ENCODE data around the gene PPP4R4. TPM values are rescaled to one million over a fixed set of nuclear protein-coding genes. Genes with fewer than 3 reads are reported as not detected.

Gene PPP4R4
- total and polyA plus RNA-seq, 2 donors from 2014 or later = 0.47 TPM; not detected in 1

DNA sequence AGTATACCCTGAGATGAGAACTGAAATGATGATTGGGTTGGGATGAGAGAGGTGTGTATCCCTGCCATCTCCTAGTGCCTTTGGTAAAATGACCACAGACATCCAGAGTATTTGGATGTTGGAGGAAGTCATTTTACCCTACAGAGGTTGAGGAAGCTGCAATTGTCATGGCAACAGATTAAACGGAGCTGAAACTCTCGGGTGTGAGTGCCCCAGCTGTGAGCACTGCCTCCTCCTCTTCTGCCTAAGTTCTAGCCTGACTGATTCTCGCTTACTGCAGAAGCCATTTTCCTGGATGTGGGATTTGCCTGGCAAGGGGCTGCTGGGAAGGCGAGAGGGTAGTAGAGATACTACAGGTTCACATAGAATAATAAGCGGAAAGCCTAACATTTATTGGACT, 10.3 kb upstream of the PPP4R4 start:
- TF ChIP-seq CTCF (IDR thresholded peaks at IDR 0.05; ENCODE audit: borderline replicate concordance, extremely low read depth, insufficient read depth) = no peak
- H3K9ac ChIP-seq (ENCODE audit: low read length in 3 of 3) = no peak overlapping the region
- intact Hi-C loops (cut with DNase I) = no loop called here
- DNase-seq (peak in 1 of 5 donors; percentile 19), FAIRE-seq (no peak)
- no peaks in the 10 kb centered on the region for H3K27me3 ChIP-seq (ENCODE audit: control insufficient read depth, insufficient read depth, low read length)
- H3K4me1 ChIP-seq (ENCODE audit: control insufficient read depth in 2 of 3, insufficient read depth in 2 of 3, low read depth in 1 of 3, low read length in 3 of 3) = peaks cover 0 to 4% (median 0%) of the 10 kb centered on the region in 3 donors
- no peak overlapping the region for H3K27ac ChIP-seq (ENCODE audit: low read depth in 2 of 2, low read length in 2 of 2)
- H3K4me3 ChIP-seq (ENCODE audit: low read length in 3 of 3) = no peak overlapping the region
- no peaks in the 10 kb centered on the region for H3K36me3 ChIP-seq (ENCODE audit: control insufficient read depth in 2 of 3, insufficient read depth in 3 of 3, low read length in 3 of 3)
- no peaks in the 10 kb centered on the region for H3K9me3 ChIP-seq (ENCODE audit: control insufficient read depth in 2 of 3, insufficient read depth in 1 of 3, low read length in 3 of 3)

DNA sequence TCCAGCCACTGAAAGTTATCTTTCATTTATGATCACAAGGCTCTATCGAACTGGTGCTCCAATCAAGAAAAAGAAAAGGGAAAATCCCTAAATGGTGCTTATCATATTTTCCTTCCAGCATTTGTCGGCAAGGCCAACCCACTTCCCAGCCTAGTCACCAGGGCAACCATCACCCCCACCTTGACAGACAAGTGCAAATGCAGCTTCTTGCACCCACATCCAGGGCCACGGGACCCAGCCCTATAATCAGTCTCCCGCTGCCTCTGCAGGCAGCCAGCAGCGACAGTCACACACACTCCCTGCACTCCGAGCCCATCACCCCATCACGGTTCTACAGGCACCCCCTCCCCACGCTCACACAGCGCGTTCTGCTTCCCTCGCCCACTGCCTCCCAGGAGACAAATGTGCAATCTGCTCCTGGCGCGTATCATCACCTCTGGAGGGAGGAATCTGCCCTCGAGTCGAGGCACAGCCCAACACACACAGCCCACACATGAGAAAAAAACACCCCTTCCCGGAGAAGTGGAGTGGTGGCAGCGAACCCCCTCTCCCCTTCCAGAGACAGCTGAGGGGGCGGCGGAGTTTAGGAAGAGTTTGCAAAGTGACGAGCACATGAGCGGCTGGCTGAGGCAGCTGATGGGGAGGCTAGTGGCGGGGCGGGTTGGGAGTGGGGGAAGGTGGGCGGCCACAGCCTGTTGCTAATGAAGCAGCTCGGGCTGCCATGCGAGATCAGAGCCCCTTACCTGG, 9.3 kb upstream of the PPP4R4 start:
- intact Hi-C loops (cut with DNase I) = no loop called here
- DNase-seq = peak; percentile 43 to 63 (median 56)
- H3K4me3 ChIP-seq (ENCODE audit: low read length in 3 of 3) = no peak overlapping the region
- H3K9me3 ChIP-seq (ENCODE audit: control insufficient read depth in 2 of 3, insufficient read depth in 1 of 3, low read length in 3 of 3) = no peaks in the 10 kb centered on the region
- FAIRE-seq = no peak
- H3K9ac ChIP-seq (ENCODE audit: low read length in 3 of 3) = no peak overlapping the region
- H3K27ac ChIP-seq (ENCODE audit: low read depth in 2 of 2, low read length in 2 of 2) = no peak overlapping the region
- no peaks in the 10 kb centered on the region for H3K27me3 ChIP-seq (ENCODE audit: control insufficient read depth, insufficient read depth, low read length)
- peaks cover 0 to 4% (median 0%) of the 10 kb centered on the region in 3 donors for H3K4me1 ChIP-seq (ENCODE audit: control insufficient read depth in 2 of 3, insufficient read depth in 2 of 3, low read depth in 1 of 3, low read length in 3 of 3)
- H3K36me3 ChIP-seq (ENCODE audit: control insufficient read depth in 2 of 3, insufficient read depth in 3 of 3, low read length in 3 of 3) = no peaks in the 10 kb centered on the region
- TF ChIP-seq CTCF (IDR thresholded peaks at IDR 0.05; ENCODE audit: borderline replicate concordance, extremely low read depth, insufficient read depth) = no peak

DNA sequence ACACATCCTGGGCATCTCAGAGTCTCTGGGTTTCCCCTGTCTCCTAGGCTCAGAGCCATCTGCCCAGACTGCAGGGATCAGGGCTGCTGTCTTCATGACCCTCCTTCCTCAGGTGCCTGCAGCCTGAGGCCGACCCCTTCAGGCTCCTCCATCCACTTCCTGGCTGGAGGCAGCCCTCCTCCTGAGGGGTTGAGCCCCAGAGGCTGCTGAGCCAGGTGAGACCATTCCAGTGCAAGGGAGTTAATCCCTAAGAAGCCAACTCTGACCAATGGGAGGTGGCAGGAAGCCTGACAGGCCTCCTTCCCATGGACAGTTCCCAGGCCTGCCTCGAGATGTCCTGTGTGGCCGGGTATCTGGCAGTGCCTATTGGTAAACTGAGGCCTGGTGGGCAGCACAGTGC, 8.4 kb upstream of the PPP4R4 start:
- no peaks in the 10 kb centered on the region for H3K36me3 ChIP-seq (ENCODE audit: control insufficient read depth in 2 of 3, insufficient read depth in 3 of 3, low read length in 3 of 3)
- peaks cover 0 to 4% (median 0%) of the 10 kb centered on the region in 3 donors for H3K4me1 ChIP-seq (ENCODE audit: control insufficient read depth in 2 of 3, insufficient read depth in 2 of 3, low read depth in 1 of 3, low read length in 3 of 3)
- H3K9ac ChIP-seq (ENCODE audit: low read length in 3 of 3) = no peak overlapping the region
- FAIRE-seq (no peak), DNase-seq (no peak)
- no peaks in the 10 kb centered on the region for H3K9me3 ChIP-seq (ENCODE audit: control insufficient read depth in 2 of 3, insufficient read depth in 1 of 3, low read length in 3 of 3)
- no peak for TF ChIP-seq CTCF (IDR thresholded peaks at IDR 0.05; ENCODE audit: borderline replicate concordance, extremely low read depth, insufficient read depth)
- H3K4me3 ChIP-seq (ENCODE audit: low read length in 3 of 3) = no peak overlapping the region
- intact Hi-C loops (cut with DNase I) = no loop called here
- no peaks in the 10 kb centered on the region for H3K27me3 ChIP-seq (ENCODE audit: control insufficient read depth, insufficient read depth, low read length)
- no peak overlapping the region for H3K27ac ChIP-seq (ENCODE audit: low read depth in 2 of 2, low read length in 2 of 2)
